A673 (cell line): Measurements from ENCODE around the gene P4HA1.

ENCODE experiments used
- EZH2 ChIP-seq: fragments of 200-600 bp; sonication (generic); IDR thresholded peaks from 2 replicates; pipeline ENCODE4 v1.6.1; 2017; ENCODE audit warnings: borderline replicate concordance, low read depth, mild to moderate bottlenecking, mixed read lengths, antibody characterized with exemption, low read length; ENCODE audit not compliant: poor library complexity, severe bottlenecking
- TF ChIP-seq, protein P1 (sequence below): fragments of 300-800, 200-600 bp; sonication (generic); conservative IDR thresholded peaks from 2 replicates; pipeline ENCODE4 v1.5.1; 2017; ENCODE audit warnings: low read depth, mild to moderate bottlenecking, antibody characterized with exemption, low read length, moderate library complexity, mixed read lengths

DNA sequence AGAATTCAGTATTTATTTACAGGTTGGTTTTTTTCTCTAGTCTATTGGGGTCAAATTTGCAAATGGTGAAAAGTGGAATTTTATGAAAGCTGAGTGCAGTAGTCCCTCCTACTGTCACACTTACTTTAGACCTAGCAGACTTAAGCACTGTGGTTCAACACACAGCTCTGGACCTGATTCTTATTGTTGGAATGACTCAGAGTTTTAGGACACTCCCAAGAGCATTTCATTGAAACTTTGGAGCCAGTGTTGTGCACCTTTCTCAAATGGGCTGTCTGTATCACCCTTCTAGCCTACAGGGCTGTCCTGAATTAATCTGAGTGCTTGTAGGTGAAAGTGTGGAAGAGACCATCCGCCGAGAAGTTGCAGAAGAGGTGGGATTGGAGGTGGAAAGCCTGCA, 29.7 kb upstream of the P4HA1 start:
- TF ChIP-seq, protein P1, sequence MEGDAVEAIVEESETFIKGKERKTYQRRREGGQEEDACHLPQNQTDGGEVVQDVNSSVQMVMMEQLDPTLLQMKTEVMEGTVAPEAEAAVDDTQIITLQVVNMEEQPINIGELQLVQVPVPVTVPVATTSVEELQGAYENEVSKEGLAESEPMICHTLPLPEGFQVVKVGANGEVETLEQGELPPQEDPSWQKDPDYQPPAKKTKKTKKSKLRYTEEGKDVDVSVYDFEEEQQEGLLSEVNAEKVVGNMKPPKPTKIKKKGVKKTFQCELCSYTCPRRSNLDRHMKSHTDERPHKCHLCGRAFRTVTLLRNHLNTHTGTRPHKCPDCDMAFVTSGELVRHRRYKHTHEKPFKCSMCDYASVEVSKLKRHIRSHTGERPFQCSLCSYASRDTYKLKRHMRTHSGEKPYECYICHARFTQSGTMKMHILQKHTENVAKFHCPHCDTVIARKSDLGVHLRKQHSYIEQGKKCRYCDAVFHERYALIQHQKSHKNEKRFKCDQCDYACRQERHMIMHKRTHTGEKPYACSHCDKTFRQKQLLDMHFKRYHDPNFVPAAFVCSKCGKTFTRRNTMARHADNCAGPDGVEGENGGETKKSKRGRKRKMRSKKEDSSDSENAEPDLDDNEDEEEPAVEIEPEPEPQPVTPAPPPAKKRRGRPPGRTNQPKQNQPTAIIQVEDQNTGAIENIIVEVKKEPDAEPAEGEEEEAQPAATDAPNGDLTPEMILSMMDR, result no peak
- no peak for TF ChIP-seq EZH2
